ENCODE data around the gene ADGRG3.

ADGRG3 gene

GRCh38 chr16:57680842-57681375 lies 12.8 kb downstream of the ADGRG3 start:
- TF ChIP-seq CTCF (IDR thresholded peaks at IDR 0.05; ENCODE audit: control insufficient read depth, insufficient read depth, low read depth, low read length, missing control alignments), result no peak
- DNase-seq (ENCODE audit: low read depth), result no peak
- no peak overlapping the region for H3K4me3 ChIP-seq (ENCODE audit: control insufficient read depth, low read depth, low read length)

GRCh38 chr16:57681950-57682728 lies 14.0 kb downstream of the ADGRG3 start:
- DNase-seq (ENCODE audit: low read depth), result no peak
- no peak overlapping the region for H3K4me3 ChIP-seq (ENCODE audit: control insufficient read depth, low read depth, low read length)
- no peak for TF ChIP-seq CTCF (IDR thresholded peaks at IDR 0.05; ENCODE audit: control insufficient read depth, insufficient read depth, low read depth, low read length, missing control alignments)

GRCh38 chr16:57682809-57683635 lies 14.9 kb downstream of the ADGRG3 start:
- H3K4me3 ChIP-seq (ENCODE audit: control insufficient read depth, low read depth, low read length), result no peak overlapping the region
- DNase-seq (ENCODE audit: low read depth), result no peak
- TF ChIP-seq CTCF (IDR thresholded peaks at IDR 0.05; ENCODE audit: control insufficient read depth, insufficient read depth, low read depth, low read length, missing control alignments), result no peak

- DNase-seq (ENCODE audit: low read depth), result no peak
- TF ChIP-seq CTCF (IDR thresholded peaks at IDR 0.05; ENCODE audit: control insufficient read depth, insufficient read depth, low read depth, low read length, missing control alignments), result no peak
Measured at GRCh38 chr16:57683636-57684545, 15.8 kb downstream of the ADGRG3 start.

GRCh38 chr16:57684626-57685358 lies 16.7 kb downstream of the ADGRG3 start:
- no peak for DNase-seq (ENCODE audit: low read depth)
- H3K4me3 ChIP-seq (ENCODE audit: control insufficient read depth, low read depth, low read length), result no peak overlapping the region
- TF ChIP-seq CTCF (IDR thresholded peaks at IDR 0.05; ENCODE audit: control insufficient read depth, insufficient read depth, low read depth, low read length, missing control alignments), result no peak

More at GRCh38 chr16:57683636-57684545, 15.8 kb downstream of the ADGRG3 start:
- H3K4me3 ChIP-seq (ENCODE audit: control insufficient read depth, low read depth, low read length), result no peak overlapping the region
